SU-DHL-6 (cell line): ENCODE results near the gene CIAO3.

ENCODE experiments used
- CTCF ChIP-seq: fragments of 200-600 bp; sonication (generic); IDR thresholded peaks from one replicate; pipeline ENCODE4 v1.5.1; 2017; ENCODE audit warnings: antibody characterized with exemption, mild to moderate bottlenecking, low read length, moderate library complexity; ENCODE audit not compliant: insufficient read depth, poor library complexity, severe bottlenecking
- EZH2phosphoT487 ChIP-seq: fragments of 200-600 bp; sonication (generic), shearing (Covaris generic); conservative IDR thresholded peaks from 2 replicates; pipeline ENCODE4 v1.6.1; 2018; ENCODE audit warnings: mild to moderate bottlenecking, antibody characterized with exemption, low read length, moderate library complexity, mixed read lengths

- TF ChIP-seq CTCF (no peak), EZH2phosphoT487 (no peak)
Observed at GRCh38 chr16:782258-782657, 41.5 kb upstream of the CIAO3 start.
